GM19438 (cell line): ENCODE data around the gene MAP2K3.

Source experiments
- ATAC-seq: cut with Tn5 transposase; IDR thresholded peaks from one replicate; pipeline ENCODE4 v1.9.1; 2021; ENCODE audit warnings: low read depth; ENCODE audit not compliant: unreplicated experiment

Gene MAP2K3

DNA sequence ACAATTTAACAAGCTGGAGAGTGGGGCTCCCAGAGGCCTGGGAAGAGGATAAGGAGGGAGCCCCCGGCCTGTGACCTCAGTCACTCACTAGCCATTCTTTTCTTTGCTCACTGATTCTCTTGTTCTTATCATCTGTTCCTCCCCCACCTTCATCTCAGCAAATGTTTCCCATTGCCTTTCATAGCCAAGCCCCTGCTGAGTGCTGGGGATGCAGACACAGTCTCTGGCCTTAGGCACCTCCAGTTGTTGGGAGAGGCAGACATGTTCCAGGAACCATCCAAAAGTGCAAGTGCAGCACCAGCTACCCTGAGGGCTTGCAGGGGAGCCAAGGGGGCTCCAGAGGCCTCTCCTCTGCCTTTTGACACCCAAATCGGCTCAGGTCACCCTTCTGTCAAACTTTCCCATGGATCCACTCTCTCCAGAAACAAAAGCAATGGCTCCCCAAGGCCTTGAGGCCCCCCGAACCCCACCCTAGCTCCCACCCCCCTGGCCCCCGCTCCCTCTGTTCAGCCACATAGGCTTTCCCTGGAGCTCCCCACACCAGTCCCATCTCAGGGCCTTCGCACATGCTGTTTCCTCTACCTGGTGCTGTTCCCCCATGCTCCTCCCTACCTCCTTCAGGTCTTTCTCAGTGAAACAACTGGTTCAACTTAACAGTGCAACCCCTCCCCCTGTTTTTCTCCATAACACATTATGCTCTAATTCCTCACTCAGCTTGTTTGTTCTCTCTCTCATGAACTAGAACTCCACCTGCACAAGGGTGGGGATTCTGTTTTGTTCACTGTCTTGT is 76.7 kb downstream of the MAP2K3 start:
- no peak for ATAC-seq

DNA sequence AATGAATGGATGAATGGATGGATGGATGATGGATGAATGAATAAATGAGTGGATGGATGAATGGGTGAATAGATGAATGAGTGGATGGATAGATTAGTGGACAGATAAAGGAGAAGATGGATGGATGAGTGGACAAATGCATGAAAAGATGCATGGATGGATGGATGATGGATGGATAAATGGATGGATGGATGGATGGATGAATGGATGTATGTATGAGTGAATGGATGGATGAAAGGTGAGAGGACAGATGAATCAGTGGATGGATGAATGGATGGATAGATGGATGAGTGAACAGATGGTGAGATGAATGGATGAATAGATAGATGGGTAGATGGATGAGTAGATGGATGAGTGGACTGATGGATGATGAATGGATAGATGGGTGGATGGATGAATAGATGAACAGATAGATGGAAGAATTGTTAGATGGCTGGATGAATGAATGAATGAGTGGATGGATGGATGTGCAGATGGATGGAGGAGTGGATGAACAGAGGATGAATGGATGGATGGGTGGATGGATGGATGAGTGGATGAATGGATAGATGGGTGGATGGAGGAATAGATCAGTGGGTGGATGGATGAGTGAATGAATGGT is 77.9 kb downstream of the MAP2K3 start:
- no peak for ATAC-seq

DNA sequence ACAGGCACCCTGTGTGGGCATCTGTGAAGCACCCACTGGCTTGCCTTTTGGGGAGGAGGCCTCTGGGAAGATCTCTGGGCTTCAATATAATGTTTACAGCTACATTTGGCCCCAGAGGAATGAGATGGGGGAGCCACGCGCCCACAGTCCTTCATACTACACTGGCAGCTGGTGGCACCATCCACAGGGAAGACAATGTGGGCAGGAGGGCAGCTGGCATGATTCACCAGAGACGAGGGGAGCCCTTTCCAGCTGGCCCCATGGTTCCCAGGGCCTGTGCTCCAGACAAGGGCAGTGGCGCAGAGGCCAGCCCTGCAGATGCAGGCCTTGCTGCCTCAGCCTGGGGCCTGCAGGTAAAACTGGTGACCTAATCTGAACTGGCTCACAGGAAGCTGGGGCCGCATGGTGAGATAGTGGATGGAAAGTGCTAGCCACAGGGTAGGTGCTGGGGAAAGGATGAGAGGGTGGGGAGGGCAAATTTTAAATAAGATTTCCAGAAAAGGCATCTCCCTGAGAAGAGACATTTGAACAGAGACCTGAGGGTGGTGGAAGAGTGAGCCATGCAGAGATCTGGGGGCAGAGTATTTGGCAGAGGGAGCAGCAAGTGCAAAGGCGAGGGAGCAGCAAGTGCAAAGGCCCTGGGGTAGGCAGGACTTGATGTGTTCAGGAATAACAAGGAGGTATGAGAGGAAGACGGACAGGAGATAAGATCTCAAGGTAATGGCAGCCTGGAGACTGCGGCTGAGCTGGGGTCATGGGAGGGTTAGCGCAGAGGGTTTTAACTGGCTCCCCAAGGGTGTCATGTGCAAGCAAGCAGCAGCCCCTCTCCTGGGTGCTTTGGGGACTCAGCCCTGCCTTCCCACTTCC is 79.5 kb downstream of the MAP2K3 start:
- no peak for ATAC-seq
